M059J (cell line): Measurements from ENCODE around the gene BCL11A. TPM values are rescaled to one million over a fixed set of nuclear protein-coding genes. Genes with fewer than 3 reads are reported as not detected.

Experiments used
- DNase-seq: peaks from one replicate; pipeline ENCODE4 v3.0.0-alpha.2; 2012; ENCODE audit warnings: low read depth
- total RNA-seq: library from RNA; depleted of rRNA; stranded (reverse); fragments of >200 nt; shearing (Covaris generic); gene quantifications from 2 replicates; pipeline ENCODE4 v1.2.3, GENCODE V29; 2014

Gene BCL11A
- total RNA-seq, 1 experiment from 2014 or later, result not detected

GRCh38 chr2:60507211-60507965 is 46.1 kb downstream of the BCL11A start:
- no peak for DNase-seq

GRCh38 chr2:60505880-60506260 is 47.6 kb downstream of the BCL11A start:
- DNase-seq, result no peak

GRCh38 chr2:60505240-60505879 is 48.1 kb downstream of the BCL11A start:
- DNase-seq, result no peak

DNA sequence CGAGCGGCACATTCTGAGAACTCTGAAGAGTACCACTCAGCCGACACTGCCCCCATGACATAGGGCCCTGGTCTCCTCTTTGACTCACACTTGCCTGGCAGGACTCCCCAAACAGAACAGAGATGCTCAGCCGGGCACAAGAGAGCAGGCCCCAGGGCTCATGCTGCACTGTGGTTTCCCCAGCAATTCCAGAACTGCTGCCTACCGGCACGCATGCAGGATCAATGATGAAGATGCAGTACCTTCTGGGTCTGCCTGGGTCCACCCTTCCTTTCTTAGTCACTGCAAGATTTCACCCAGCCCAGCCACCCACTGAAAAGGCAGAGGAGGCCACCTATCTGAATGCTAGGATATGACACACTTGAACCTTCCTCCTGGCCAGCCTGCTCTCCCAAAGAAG is 49.4 kb downstream of the BCL11A start:
- DNase-seq, result no peak

DNA sequence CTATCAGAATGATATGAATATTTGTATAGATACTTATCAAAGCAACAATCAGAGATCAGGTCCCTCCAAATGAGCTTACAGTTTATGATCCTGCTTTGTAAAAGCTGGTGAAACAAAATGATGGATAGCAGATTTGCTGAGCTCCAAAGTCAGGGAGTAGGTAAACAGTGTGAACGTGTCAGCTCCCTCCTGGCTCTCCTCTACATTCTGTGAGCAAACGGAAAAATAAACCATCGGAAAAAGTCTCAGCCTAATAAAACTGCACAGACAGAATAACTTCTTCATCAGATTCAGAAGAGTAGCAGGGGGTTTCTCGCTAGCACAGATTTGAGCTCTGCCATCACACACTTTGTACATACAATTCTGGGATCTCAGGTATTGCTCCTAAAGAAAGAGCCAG is 51.3 kb downstream of the BCL11A start:
- DNase-seq, result no peak

- no peak for DNase-seq
Measured at GRCh38 chr2:60500861-60501260, 52.6 kb downstream of the BCL11A start.

- no peak for DNase-seq
Measured at GRCh38 chr2:60499651-60500265, 53.7 kb downstream of the BCL11A start.

- DNase-seq, result no peak
Measured at GRCh38 chr2:60498816-60499429, 54.5 kb downstream of the BCL11A start.

DNA sequence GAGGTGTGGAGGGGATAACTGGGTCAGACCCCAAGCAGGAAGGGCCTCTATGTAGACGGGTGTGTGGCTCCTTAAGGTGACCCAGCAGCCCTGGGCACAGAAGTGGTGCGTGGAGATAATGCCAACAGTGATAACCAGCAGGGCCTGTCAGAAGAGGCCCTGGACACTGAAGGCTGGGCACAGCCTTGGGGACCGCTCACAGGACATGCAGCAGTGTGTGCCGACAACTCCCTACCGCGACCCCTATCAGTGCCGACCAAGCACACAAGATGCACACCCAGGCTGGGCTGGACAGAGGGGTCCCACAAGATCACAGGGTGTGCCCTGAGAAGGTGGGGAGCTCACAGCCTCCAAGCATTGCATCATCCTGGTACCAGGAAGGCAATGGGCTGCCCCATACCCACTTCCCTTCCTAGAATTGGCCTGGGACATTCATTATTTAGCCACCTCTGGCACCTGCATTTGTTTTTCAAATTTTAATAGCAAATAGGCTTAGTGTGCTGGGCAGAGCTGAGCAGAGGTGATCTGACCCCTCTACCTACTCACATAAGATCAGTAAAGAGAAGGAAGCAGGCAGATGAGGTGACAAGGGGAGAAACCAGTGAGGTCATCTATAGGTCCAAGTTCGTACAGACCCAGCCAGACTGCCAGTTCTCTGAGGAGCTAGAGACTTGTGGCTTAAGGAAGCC is 55.2 kb downstream of the BCL11A start:
- no peak for DNase-seq

DNA sequence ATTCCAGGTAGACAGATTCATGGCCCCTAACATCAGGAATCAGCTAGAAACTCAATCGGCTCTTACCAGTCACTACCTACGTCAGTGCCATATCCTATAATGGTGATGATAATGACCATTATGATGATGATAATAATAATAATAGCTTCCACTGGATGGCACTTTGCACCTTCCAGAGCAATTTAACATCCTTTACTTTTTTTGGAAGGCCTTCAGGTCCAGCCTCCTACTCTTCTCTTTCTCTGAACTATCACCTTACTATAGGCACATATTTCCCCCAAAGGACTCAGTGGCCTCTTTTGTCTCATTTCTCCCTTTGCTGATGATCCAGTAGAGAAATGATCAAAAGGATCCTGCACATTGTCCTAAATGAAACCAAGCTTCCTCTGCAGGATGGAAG is 56.0 kb downstream of the BCL11A start:
- DNase-seq, result no peak

GRCh38 chr2:60496956-60497355 is 56.5 kb downstream of the BCL11A start:
- no peak for DNase-seq

GRCh38 chr2:60496475-60496874 is 57.0 kb downstream of the BCL11A start:
- DNase-seq, result no peak

DNA sequence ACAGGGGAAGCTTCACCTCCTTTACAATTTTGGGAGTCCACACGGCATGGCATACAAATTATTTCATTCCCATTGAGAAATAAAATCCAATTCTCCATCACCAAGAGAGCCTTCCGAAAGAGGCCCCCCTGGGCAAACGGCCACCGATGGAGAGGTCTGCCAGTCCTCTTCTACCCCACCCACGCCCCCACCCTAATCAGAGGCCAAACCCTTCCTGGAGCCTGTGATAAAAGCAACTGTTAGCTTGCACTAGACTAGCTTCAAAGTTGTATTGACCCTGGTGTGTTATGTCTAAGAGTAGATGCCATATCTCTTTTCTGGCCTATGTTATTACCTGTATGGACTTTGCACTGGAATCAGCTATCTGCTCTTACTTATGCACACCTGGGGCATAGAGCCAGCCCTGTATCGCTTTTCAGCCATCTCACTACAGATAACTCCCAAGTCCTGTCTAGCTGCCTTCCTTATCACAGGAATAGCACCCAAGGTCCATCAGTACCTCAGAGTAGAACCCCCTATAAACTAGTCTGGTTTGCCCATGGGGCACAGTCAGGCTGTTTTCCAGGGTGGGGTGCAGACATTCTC is 58.3 kb downstream of the BCL11A start:
- no peak for DNase-seq

GRCh38 chr2:60493804-60494387 is 59.6 kb downstream of the BCL11A start:
- DNase-seq, result no peak

DNA sequence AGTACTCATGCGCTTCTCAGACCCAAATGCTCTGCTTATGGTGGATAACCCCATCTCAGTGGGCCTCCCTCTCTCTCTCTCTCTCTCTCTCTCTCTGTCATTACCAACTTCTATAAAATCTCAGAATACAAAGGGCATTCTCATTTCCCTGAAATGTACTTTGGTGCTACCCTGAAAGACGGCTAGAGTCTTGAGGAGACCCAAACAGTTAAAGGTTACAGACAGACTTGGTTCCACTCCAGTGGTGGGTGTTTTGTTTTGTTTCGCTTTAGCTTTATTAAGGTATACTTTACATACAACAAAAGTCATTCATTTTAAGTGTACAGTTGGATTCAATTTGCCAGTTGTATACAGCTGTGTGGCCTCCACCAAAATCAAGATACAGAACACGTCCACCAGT is 60.9 kb downstream of the BCL11A start:
- no peak for DNase-seq

- DNase-seq, result no peak
Measured at GRCh38 chr2:60490848-60491247, 62.6 kb downstream of the BCL11A start.

- no peak for DNase-seq
Measured at GRCh38 chr2:60490441-60490840, 63.0 kb downstream of the BCL11A start.

DNA sequence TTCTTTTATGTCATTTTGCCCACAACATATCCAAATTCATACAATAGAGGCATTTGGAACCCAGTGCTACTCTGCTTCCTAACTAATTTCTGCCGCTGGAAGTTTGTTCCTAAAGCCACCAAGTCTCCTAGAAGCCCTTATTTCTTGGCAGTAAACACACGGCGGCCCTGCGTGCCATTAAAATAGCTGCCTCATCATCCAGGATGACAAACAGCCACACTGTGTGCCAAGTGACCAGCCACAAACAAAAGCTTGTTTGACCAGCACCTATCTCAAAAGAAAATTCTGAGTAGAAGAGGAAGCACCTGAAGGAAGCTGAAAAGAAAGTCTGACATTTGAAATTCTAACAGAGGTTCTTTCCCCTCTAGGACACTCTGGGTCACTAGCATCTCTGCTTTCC is 64.2 kb downstream of the BCL11A start:
- DNase-seq, result no peak

DNA sequence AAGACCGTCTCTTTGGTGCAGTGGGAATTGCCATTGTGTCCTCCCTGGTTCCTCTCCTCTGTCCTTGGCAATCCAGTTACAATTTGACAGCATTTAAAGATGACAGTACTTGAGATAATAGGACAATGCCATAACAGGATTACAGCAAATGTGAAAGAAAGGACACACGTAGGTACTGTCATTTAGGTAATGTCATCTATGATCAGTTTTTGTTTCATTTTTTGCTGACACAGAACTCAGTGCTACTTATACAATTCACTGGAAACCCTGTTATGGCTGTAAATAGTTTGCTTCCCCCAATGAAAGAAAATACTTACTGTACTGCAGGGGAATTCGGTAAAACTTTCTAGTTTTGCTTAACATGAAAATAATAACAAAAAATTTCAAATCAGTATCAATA is 65.2 kb downstream of the BCL11A start:
- no peak for DNase-seq

GRCh38 chr2:60487174-60487573 is 66.3 kb downstream of the BCL11A start:
- DNase-seq, result no peak

DNA sequence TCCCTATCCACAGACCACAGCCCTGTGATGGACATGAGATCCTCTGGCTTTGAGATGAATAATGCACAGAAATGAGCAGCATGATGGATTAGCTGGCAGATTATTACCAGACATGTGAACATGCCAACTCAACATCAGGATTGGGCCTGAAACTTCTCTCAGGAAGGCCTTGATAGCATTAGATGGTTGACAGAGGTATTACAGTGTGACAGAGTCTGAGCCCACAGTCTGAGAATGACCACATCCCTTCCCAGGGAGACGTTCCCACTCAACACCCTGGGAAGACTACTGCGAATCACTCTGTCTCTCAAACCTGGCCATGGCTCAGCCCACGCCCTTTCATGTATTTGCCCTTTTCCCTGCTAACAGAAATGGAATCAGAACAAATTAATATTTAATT is 66.9 kb downstream of the BCL11A start:
- DNase-seq, result no peak
